BJ (cell line): ENCODE results near the gene CAB39L. TPM values are rescaled to one million over a fixed set of nuclear protein-coding genes. Genes with fewer than 3 reads are reported as not detected.

Source experiments
- CTCF ChIA-PET: fragments of 350-600 bp; formaldehyde crosslinking; extraction: SDS; loops from one replicate; lab custom pipeline; 2021; ENCODE audit warnings: antibody characterized with exemption, inconsistent platforms; lab: Yijun Ruan, JAX
- POLR2A ChIA-PET: fragments of 300-600 bp; sonication (Branson Sonifier 250); formaldehyde crosslinking; extraction: SDS; loops from one replicate; lab custom pipeline; 2021; ENCODE audit warnings: antibody characterized with exemption; lab: Charles Lee
- DNase-seq: peaks from one replicate; pipeline ENCODE4 v3.0.0-alpha.2; 2011; ENCODE audit warnings: low read depth
- H3K27me3 ChIP-seq: 2 replicates; pipeline ENCODE4 v1.6.0; 2011; ENCODE audit warnings: low read length; ENCODE audit not compliant: control insufficient read depth, insufficient read depth
- H3K36me3 ChIP-seq: 2 replicates; pipeline ENCODE4 v1.5.1; 2011; ENCODE audit warnings: low read length; ENCODE audit not compliant: control insufficient read depth, insufficient read depth
- H3K4me3 ChIP-seq: 2 replicates; pipeline ENCODE4 v1.5.1; 2011; ENCODE audit warnings: low read depth, mild to moderate bottlenecking, control low read depth, low read length
- polyA plus RNA-seq: library from polyadenylated mRNA; depleted of rRNA; stranded (reverse); fragments of >200 nt; gene quantifications from 2 replicates; pipeline ENCODE4 v1.2.3, GENCODE V29; 2011
- TF ChIP-seq, protein P1 (sequence below): IDR thresholded peaks from 2 replicates; pipeline ENCODE4 v1.5.1; 2011; ENCODE audit warnings: low read depth, mild to moderate bottlenecking, control low read depth, inconsistent platforms, low read length, moderate library complexity; ENCODE audit not compliant: insufficient read depth

Gene CAB39L
- polyA plus RNA-seq, 1 experiment, result 6.5 TPM

DNA sequence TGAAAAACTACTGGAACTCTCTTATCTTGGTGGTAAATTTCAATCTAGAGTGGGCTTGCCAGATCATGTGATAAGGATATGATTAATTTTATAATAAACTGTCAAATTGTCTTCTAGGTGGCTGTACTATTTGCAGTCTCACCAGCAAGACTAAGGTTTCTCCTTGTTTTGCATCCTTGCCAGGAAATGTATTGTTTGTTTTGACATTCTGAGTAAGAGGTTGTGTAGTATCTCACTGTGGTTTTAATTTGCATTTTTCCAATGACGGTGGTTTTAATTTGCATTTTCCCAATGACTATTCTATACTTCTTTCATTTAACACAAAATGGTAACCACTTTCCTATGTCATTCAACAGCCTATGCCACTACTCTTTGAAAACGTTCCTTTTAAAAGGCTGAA lies 2.0 kb downstream of the CAB39L start:
- Histone ChIP-seq H3K4me3 (no peak overlapping the region), H3K27me3 (no peaks in the 10 kb centered on the region), H3K36me3 (no peaks in the 10 kb centered on the region; the same call in 1 of the 2 replicates)
- TF ChIP-seq, protein P1, sequence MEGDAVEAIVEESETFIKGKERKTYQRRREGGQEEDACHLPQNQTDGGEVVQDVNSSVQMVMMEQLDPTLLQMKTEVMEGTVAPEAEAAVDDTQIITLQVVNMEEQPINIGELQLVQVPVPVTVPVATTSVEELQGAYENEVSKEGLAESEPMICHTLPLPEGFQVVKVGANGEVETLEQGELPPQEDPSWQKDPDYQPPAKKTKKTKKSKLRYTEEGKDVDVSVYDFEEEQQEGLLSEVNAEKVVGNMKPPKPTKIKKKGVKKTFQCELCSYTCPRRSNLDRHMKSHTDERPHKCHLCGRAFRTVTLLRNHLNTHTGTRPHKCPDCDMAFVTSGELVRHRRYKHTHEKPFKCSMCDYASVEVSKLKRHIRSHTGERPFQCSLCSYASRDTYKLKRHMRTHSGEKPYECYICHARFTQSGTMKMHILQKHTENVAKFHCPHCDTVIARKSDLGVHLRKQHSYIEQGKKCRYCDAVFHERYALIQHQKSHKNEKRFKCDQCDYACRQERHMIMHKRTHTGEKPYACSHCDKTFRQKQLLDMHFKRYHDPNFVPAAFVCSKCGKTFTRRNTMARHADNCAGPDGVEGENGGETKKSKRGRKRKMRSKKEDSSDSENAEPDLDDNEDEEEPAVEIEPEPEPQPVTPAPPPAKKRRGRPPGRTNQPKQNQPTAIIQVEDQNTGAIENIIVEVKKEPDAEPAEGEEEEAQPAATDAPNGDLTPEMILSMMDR, result no peak
- CTCF ChIA-PET, result interaction anchor here (2.4 kb wide), 1 partner anchor 141 kb away, joined by 7 read pairs; no protein-coding TSS in a partner anchor
- no peak for DNase-seq
- POLR2A ChIA-PET, result no interaction called here

DNA sequence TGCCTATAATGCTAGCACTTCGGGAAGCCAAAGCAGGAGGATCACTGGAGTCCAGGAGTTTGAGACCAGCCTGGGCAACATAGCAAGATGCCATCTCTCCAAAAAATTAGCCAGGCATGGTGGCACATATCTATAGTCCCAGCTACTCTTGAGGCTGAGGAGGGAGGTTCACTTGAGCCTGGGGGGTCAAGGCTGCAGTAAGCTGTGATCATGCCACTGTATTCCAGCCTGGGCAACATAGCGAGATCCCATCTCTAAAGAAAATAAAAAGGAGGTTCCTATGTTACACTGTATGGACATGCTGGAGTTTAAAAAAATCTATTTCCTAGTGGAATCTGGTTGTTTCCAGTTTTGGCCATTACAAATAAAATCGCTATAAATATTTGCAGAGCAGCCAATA lies 2.6 kb downstream of the CAB39L start:
- no peaks in the 10 kb centered on the region; the same call in 1 of the 2 replicates for H3K36me3 ChIP-seq
- ChIA-PET POLR2A (no interaction called here), CTCF (interaction anchor here (2.4 kb wide), 1 partner anchor 141 kb away, joined by 7 read pairs; no protein-coding TSS in a partner anchor)
- H3K4me3 ChIP-seq, result no peak overlapping the region
- no peaks in the 10 kb centered on the region for H3K27me3 ChIP-seq
- TF ChIP-seq, protein P1, result no peak
- no peak for DNase-seq

DNA sequence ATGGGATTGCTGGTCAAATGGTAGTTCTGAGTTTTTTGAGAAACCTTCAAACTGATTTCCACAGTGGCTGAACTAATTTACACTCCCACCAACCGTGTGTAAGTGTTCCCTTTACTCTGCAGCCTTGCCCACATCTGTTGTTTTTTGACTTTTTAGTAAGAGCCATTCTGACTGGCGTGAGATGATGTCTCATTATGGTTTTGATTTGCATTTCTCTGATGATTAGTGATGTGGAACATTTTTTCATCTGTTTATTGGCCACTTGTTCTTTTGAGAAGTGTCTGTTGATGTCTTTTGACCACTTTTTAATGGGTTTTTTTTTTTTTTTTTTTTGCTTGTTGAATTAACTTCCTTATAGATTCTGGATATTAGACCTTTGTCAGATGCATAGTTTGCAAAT lies 4.3 kb downstream of the CAB39L start:
- POLR2A ChIA-PET, result no interaction called here
- Histone ChIP-seq H3K27me3 (no peaks in the 10 kb centered on the region), H3K36me3 (no peaks in the 10 kb centered on the region; the same call in 1 of the 2 replicates), H3K4me3 (no peak overlapping the region)
- CTCF ChIA-PET, result interaction anchor here (2.4 kb wide), 1 partner anchor 139 kb away, joined by 7 read pairs; no protein-coding TSS in a partner anchor
- no peak for DNase-seq
- TF ChIP-seq, protein P1, result no peak

DNA sequence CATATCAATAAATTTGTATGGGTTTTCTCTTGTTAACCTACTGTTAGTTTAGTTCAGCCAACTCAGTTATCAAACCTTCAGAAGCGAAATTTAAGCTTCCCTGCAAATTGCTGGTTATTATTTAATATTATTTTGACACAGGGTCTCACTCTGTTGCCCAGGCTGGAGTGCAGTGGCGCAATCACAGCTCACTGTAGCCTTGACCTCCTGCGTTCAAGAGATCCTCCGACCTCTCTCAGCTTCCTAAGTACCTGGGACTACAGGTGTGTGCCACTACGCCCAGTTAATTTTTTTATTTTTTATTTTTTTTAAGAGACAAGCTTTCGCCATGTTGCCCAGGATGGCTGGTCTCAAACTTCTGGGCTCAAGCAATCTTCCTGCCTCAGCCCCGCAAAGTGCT lies 6.2 kb downstream of the CAB39L start:
- H3K27me3 ChIP-seq, result no peaks in the 10 kb centered on the region
- TF ChIP-seq, protein P1, result no peak
- no peaks in the 10 kb centered on the region; the same call in 1 of the 2 replicates for H3K36me3 ChIP-seq
- H3K4me3 ChIP-seq, result no peak overlapping the region
- ChIA-PET CTCF (interaction anchor here (0.8 to 3.3 kb wide), 9 partner anchors 22 to 461 kb away, joined by 3 to 28 read pairs (median 6); no protein-coding TSS in a partner anchor), POLR2A (no interaction called here)
- no peak for DNase-seq

DNA sequence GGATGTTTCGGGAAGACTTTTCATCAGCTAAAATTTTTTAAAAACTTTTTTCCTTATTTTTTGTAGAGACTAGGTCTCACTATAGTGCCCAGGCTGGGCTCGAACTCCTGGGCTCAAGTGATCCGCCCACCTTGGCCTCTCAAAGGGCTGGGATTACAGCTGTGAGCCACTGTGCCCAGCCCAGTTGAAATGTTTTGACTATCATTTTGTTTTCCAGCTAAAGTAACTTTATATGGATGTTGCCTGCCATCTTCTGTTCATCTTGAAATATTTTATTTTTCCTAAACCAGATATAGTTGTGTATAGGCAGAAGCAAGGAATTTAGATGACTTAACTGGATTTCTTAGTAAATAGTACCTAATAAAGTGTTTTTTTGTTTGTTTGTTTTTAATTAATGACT lies 7.0 kb downstream of the CAB39L start:
- ChIA-PET CTCF (interaction anchor here (0.7 to 3.3 kb wide), 18 partner anchors 16 to 461 kb away, joined by 3 to 28 read pairs (median 4); no protein-coding TSS in a partner anchor), POLR2A (interaction anchor here (0.6 kb wide), 1 partner anchor 102 kb away, joined by 5 read pairs; no protein-coding TSS in a partner anchor)

More for the DNA sequence above, 7.0 kb downstream of the CAB39L start:
- Histone ChIP-seq H3K27me3 (no peaks in the 10 kb centered on the region), H3K4me3 (no peak overlapping the region), H3K36me3 (no peaks in the 10 kb centered on the region; the same call in 1 of the 2 replicates)
- TF ChIP-seq, protein P1, result peak; percentile 17; the same call in 1 of the 2 replicates
- no peak for DNase-seq
